ENCODE measurements around the gene TEN1. TPM values are rescaled to one million over a fixed set of nuclear protein-coding genes. Genes with fewer than 3 reads are reported as not detected.

The TEN1 gene
- total and polyA plus RNA-seq, 2 donors (not counting 1 experiment from before 2014, with no cell fraction given), result 9.4 to 10.3 TPM

- H3K36me3 ChIP-seq (ENCODE audit: control insufficient read depth, insufficient read depth, low read length), result no peaks in the 10 kb centered on the region
- H3K9me3 ChIP-seq (ENCODE audit: control insufficient read depth, insufficient read depth, low read depth, low read length), result no peaks in the 10 kb centered on the region
- no peaks in the 10 kb centered on the region for H4K20me1 ChIP-seq (ENCODE audit: control insufficient read depth, extremely low read depth, insufficient read depth, low read length)
- H3K27ac ChIP-seq (ENCODE audit: insufficient read depth, low read length), result no peak overlapping the region
- no peaks in the 10 kb centered on the region for H3K27me3 ChIP-seq (ENCODE audit: control insufficient read depth, insufficient read depth, low read length)
- H2AFZ ChIP-seq (ENCODE audit: low read length), result no peak overlapping the region
- no peaks in the 10 kb centered on the region for H3K4me1 ChIP-seq (ENCODE audit: control insufficient read depth, extremely low read depth, insufficient read depth, low read length)
- H3K4me3 ChIP-seq (replicated peaks in 1 of 4; ENCODE audit: control extremely low read depth in 1 of 4, insufficient read depth in 1 of 4, low read depth in 3 of 4, low read length in 4 of 4), result no peak overlapping the region
- TF ChIP-seq CTCF (conservative IDR thresholded peaks at IDR 0.05 in 1 of 2, IDR thresholded peaks at IDR 0.05 in 1 of 2; ENCODE audit: low read depth in 1 of 2, low read length in 2 of 2) (no peak), EZH2 (IDR thresholded peaks at IDR 0.05; ENCODE audit: low read length, missing control alignments) (no peak)
- no peak overlapping the region for H3K9ac ChIP-seq (ENCODE audit: insufficient read depth, low read length)
- H3K4me2 ChIP-seq (ENCODE audit: extremely low read depth, insufficient read depth, low read length), result no peak overlapping the region
- no peak for DNase-seq (ENCODE audit: low read depth in 2 of 2)
- no peaks in the 10 kb centered on the region for H3K79me2 ChIP-seq (ENCODE audit: control insufficient read depth, insufficient read depth, low read length)
Measured at GRCh38 chr17:76033139-76033538, 54.1 kb downstream of the TEN1 start.

GRCh38 chr17:76034428-76035350 lies 55.6 kb downstream of the TEN1 start:
- H2AFZ ChIP-seq (ENCODE audit: low read length), result no peak overlapping the region
- no peaks in the 10 kb centered on the region for H3K79me2 ChIP-seq (ENCODE audit: control insufficient read depth, insufficient read depth, low read length)
- H3K4me2 ChIP-seq (ENCODE audit: extremely low read depth, insufficient read depth, low read length), result no peak overlapping the region
- no peak overlapping the region for H3K4me3 ChIP-seq (replicated peaks in 1 of 4; ENCODE audit: control extremely low read depth in 1 of 4, insufficient read depth in 1 of 4, low read depth in 3 of 4, low read length in 4 of 4)
- no peaks in the 10 kb centered on the region for H3K9me3 ChIP-seq (ENCODE audit: control insufficient read depth, insufficient read depth, low read depth, low read length)
- no peak overlapping the region for H3K27ac ChIP-seq (ENCODE audit: insufficient read depth, low read length)
- H3K36me3 ChIP-seq (ENCODE audit: control insufficient read depth, insufficient read depth, low read length), result peaks cover 2% of the 10 kb centered on the region
- no peaks in the 10 kb centered on the region for H4K20me1 ChIP-seq (ENCODE audit: control insufficient read depth, extremely low read depth, insufficient read depth, low read length)
- no peak for DNase-seq (ENCODE audit: low read depth in 2 of 2)
- H3K4me1 ChIP-seq (ENCODE audit: control insufficient read depth, extremely low read depth, insufficient read depth, low read length), result no peaks in the 10 kb centered on the region
- H3K27me3 ChIP-seq (ENCODE audit: control insufficient read depth, insufficient read depth, low read length), result no peaks in the 10 kb centered on the region
- TF ChIP-seq EZH2 (IDR thresholded peaks at IDR 0.05; ENCODE audit: low read length, missing control alignments) (no peak), CTCF (conservative IDR thresholded peaks at IDR 0.05 in 1 of 2, IDR thresholded peaks at IDR 0.05 in 1 of 2; ENCODE audit: low read depth in 1 of 2, low read length in 2 of 2) (no peak)
- no peak overlapping the region for H3K9ac ChIP-seq (ENCODE audit: insufficient read depth, low read length)

GRCh38 chr17:76036497-76037261 lies 57.6 kb downstream of the TEN1 start:
- TF ChIP-seq CTCF (conservative IDR thresholded peaks at IDR 0.05 in 1 of 2, IDR thresholded peaks at IDR 0.05 in 1 of 2; ENCODE audit: low read depth in 1 of 2, low read length in 2 of 2), result no peak
- TF ChIP-seq EZH2 (IDR thresholded peaks at IDR 0.05; ENCODE audit: low read length, missing control alignments), result no peak
- Histone ChIP-seq H3K9ac (ENCODE audit: insufficient read depth, low read length) (no peak overlapping the region), H3K27ac (ENCODE audit: insufficient read depth, low read length) (no peak overlapping the region), H3K4me3 (replicated peaks in 1 of 4; ENCODE audit: control extremely low read depth in 1 of 4, insufficient read depth in 1 of 4, low read depth in 3 of 4, low read length in 4 of 4) (no peak overlapping the region), H3K4me2 (ENCODE audit: extremely low read depth, insufficient read depth, low read length) (no peak overlapping the region), H3K79me2 (ENCODE audit: control insufficient read depth, insufficient read depth, low read length) (no peaks in the 10 kb centered on the region), H4K20me1 (ENCODE audit: control insufficient read depth, extremely low read depth, insufficient read depth, low read length) (no peaks in the 10 kb centered on the region), H2AFZ (ENCODE audit: low read length) (no peak overlapping the region), H3K27me3 (ENCODE audit: control insufficient read depth, insufficient read depth, low read length) (no peaks in the 10 kb centered on the region), H3K9me3 (ENCODE audit: control insufficient read depth, insufficient read depth, low read depth, low read length) (no peaks in the 10 kb centered on the region), H3K4me1 (ENCODE audit: control insufficient read depth, extremely low read depth, insufficient read depth, low read length) (no peaks in the 10 kb centered on the region), H3K36me3 (ENCODE audit: control insufficient read depth, insufficient read depth, low read length) (peaks cover 10% of the 10 kb centered on the region)
- no peak for DNase-seq (ENCODE audit: low read depth in 2 of 2)
